Inflammatory macrophage treated with lipopolysaccharide for 4 hours (primary cell): Measurements from ENCODE around the gene PCDHA3.
"Not testable (repeated sequence)": the region's sequence is repeated elsewhere in the genome, so short reads cannot be mapped to it uniquely, and the experiment has no call there.

Experiments
- DNase-seq: peaks from one replicate; pipeline ENCODE4 v3.0.0-alpha.2; 2020

Gene PCDHA3

DNA sequence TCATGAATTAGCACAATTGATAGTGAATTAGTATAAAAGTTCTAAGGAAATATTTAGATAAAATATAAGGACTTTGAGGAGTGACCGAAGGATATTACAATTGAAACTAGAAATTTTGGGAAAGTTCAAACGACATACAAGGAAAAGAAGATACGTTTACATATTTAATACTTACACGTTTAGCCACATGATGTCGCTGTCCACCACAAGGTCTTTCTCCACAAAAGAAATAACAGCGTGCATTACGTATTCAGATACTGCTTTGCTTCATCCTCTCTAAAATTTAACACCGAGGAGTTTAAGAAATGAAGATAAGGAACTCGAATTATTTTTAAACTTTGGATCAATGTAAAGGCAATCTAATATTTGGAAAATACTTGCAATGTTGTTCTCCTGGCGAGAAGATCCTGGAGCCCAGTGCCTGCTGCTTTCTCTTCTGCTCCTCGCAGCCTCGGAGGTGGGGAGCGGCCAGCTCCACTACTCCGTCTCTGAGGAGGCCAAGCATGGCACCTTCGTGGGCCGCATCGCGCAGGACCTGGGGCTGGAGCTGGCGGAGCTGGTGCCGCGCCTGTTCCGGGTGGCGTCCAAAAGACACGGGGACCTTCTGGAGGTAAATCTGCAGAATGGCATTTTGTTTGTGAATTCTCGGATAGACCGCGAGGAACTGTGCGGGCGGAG, at the start of gene PCDHA3:
PCDHA3 (plus strand) TSS at position 242 of the 678 bp plus-strand sequence.
- DNase-seq: no peak

DNA sequence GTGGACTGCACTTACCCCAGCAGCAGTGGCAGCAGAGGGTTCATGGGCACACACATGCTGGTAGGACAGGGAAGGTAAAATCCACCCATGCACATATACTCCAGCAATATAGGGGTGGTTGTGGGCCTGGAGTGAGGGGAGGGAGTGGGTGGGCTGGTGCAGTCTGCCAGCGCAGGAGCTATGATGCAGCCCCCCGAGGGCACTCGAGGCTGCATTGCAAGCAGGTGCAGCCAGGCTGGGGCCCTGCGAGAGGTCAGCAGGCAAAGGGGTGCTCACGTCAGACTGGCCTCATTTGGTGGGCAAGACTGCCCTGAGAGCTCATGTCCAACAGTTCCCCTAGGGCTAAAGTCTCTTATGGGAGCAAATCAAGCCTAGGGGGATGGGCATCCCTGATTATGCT, 47.3 kb upstream of the PCDHA3 start:
- DNase-seq: no peak

DNA sequence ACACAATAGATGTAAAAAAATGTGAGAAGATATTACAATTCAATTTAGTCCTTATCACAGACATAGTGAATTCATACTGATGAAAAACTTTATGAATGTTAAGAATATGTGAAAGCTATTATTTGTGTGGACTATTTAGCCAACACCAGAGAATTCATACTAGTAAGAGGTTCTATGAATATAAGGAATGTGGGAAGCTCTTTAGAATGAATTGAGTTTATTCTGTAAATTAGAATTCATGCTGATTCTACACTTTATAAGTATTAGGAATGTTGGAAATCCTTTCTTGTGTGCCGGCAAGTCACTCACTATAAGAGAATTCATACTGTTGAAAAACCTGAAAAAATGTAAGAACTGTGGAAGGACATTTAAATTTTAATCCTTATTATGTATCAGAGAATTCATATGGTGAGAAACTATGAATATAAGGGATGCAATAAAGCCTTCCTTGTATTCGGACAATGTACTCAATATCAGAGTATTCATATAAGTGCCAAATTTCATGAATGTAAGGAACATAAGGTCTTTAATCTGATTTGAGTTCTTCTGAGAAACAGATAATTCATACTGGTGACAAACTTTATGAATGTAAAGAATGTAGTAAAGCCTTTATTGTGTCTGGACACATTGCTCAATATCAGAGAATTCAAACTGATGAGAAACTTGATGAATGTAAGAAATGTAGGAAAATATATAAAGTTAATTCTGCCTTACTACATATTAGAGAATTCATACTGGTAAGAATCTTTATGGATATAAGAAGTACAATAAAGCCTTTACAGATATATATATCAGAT, 36.5 kb upstream of the PCDHA3 start:
- no peak for DNase-seq

DNA sequence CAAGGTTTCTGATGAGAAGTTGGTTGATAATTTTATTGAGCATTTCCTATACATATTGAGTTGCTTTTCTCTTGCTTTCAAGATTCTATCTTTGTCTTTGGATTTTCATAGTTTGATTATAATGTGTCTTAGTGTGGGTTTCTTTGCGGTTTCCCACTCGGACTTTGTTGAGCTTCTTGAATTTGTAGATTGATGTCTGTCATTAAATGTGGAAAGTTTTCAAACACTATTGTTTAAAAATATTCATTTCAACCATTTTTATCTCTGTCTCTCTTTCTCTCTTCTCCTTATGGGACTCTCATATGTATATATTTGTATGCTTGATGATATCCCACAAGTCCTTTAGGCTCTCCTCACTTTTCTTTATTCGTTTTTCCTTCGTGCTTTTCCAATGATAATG, 33.4 kb upstream of the PCDHA3 start:
- DNase-seq: no peak

DNA sequence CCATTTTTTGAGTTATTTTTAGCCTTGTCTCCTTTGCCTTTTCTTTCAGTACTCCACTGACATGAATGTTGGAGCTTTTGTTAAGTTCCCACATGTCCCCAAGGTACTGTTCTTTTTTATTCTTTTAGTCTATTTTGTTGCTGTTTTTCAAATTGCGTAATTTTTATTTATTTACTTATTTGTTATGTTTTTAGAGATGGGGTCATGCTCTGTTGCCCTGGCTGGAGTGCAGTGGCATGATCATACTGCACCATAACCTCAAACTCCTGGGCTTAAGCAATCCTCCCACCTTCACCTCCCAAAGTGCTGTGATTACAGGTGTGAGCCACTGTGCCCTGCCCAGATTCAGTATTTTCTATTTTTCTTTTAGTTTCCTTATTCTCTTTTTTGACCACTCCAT, 20.3 kb upstream of the PCDHA3 start:
- no peak for DNase-seq

DNA sequence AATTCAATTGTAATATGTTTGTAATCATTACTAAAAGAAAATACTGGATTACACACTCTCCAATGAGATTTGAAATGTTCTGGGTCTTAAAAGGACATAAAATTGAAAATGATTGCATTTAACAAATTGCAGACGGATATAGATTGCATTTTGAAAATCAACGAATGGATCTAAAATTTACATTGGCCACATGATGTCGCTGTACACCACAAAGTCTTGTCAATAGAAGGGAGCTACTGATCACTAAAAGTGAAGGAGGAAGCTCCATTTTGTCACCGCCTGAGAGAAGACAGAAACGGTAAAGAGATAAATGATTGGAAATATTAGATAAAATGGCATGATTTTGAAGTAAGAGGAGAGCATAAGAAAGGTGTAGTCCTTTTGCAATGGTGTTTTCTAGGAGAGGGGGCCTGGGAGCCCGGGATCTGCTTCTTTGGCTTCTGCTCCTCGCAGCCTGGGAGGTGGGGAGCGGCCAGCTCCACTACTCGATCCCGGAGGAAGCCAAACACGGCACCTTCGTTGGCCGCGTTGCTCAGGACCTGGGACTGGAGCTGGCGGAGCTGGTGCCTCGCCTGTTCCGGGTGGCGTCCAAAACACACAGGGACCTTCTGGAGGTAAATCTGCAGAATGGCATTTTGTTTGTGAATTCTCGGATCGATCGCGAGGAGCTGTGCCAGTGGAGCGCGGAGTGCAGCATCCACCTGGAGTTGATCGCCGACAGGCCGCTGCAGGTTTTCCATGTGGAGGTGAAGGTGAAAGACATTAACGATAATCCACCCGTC, 14.8 kb upstream of the PCDHA3 start, which contains the start of gene PCDHA1:
PCDHA1 (plus strand) TSS at position 236 of the 782 bp plus-strand sequence.
- DNase-seq: no peak

DNA sequence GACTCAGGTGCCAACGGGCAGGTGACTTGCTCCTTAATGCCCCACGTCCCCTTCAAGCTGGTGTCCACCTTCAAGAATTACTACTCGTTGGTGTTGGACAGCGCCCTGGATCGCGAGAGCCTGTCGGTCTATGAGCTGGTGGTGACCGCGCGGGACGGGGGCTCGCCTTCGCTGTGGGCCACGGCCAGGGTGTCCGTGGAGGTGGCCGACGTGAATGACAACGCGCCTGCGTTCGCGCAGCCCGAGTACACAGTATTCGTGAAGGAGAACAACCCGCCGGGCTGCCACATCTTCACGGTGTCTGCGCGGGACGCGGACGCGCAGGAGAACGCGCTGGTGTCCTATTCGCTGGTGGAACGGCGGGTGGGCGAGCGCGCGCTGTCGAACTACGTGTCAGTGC, 13.4 kb upstream of the PCDHA3 start:
- not testable (repeated sequence) for DNase-seq

DNA sequence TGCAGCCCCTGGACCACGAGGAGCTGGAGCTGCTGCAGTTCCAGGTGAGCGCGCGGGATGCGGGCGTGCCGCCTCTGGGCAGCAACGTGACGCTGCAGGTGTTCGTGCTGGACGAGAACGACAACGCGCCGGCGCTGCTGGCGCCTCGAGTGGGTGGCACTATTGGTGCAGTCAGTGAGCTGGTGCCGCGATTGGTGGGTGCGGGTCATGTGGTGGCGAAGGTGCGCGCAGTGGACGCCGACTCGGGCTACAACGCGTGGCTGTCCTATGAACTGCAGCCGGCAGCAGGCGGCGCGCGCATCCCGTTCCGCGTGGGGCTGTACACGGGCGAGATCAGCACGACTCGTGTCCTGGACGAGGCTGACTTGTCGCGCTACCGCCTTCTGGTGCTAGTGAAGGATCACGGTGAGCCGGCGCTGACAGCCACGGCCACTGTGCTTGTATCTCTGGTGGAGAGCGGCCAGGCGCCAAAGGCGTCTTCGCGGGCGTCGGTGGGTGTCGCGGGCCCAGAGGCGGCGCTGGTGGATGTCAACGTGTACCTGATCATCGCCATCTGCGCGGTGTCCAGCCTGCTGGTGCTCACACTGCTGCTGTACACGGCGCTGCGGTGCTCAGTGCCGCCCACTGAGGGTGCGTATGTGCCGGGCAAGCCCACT, 12.9 kb upstream of the PCDHA3 start:
- not testable (repeated sequence) for DNase-seq

DNA sequence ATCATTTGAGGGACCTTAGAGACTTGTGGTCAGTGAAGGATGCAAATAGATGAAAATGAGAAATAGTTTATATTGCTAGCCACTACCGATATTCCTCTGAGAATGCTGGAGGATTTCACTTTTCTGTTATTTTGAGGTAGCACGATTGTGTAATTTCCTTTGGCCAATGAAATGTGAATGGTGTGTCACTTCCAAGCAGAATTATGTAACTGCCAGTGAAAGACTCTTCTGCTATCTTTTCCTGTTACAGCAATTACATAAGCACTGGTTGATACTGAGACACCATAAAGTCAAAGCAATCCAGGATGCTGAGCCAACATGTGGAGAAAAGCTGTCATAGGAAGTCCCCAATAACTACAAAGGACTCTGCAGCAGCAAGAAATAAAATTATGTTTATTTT, 9.8 kb upstream of the PCDHA3 start:
- DNase-seq: no peak

DNA sequence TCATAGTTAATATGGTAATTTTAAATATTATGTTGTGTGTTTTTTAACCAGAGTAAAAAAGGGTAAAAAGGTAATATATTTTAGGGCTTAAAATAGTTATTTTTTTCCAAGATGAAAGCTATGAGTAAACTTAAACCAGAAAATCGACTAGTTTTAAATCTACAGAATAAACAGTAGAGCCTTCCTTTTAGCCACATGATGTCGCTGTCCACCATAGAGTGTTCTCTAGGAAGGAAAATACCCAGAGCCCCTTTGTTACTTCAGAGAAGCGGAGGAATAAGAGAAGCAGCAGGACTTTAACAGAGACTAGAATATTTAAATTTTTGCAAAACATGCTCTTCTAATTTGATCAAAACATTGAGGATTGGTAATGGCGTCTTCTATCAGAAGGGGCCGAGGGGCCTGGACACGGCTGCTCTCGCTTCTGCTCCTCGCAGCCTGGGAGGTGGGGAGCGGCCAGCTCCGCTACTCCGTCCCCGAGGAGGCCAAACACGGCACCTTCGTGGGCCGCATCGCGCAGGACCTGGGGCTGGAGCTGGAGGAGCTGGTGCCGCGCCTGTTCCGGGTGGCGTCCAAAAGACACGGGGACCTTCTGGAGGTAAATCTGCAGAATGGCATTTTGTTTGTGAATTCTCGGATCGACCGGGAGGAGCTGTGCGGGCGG, 6.1 kb upstream of the PCDHA3 start, which contains the start of gene PCDHA2:
PCDHA2 (plus strand) TSS at position 258 of the 664 bp plus-strand sequence.
- no peak for DNase-seq

DNA sequence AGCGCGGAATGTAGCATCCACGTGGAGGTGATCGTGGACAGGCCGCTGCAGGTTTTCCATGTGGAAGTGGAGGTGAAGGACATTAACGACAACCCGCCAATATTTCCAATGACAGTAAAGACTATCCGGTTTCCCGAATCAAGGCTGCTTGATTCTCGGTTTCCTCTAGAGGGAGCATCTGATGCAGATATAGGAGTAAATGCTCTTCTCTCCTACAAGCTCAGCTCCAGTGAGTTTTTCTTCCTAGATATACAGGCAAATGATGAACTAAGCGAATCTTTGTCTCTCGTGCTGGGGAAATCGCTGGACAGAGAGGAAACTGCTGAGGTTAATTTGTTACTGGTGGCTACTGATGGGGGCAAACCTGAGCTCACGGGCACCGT, 5.6 kb upstream of the PCDHA3 start:
- DNase-seq: no peak

DNA sequence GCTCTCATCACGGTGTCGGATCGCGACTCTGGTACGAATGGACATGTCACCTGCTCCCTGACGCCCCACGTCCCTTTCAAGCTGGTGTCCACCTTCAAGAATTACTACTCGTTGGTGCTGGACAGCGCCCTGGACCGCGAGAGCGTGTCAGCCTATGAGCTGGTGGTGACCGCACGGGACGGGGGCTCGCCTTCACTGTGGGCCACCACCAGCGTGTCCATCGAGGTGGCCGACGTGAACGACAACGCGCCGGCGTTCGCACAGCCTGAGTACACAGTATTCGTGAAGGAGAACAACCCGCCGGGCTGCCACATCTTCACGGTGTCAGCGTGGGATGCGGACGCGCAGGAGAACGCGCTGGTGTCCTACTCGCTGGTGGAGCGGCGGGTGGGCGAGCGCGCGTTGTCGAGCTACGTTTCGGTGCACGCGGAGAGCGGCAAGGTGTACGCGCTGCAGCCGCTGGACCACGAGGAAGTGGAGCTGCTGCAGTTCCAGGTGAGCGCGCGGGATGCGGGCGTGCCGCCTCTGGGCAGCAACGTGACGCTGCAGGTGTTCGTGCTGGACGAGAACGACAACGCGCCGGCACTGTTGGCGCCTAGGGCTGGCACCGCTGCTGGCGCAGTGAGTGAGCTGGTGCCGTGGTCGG, 4.7 kb upstream of the PCDHA3 start:
- DNase-seq: not testable (repeated sequence)

DNA sequence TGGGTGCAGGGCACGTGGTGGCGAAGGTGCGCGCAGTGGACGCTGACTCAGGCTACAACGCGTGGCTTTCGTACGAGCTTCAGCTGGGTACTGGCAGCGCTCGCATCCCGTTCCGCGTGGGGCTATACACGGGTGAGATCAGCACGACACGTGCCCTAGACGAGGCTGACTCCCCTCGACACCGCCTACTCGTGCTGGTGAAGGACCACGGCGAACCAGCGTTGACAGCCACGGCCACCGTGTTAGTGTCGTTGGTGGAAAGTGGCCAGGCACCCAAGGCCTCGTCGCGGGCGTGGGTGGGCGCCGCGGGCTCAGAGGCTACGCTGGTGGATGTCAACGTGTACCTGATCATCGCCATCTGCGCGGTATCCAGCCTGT, 4.2 kb upstream of the PCDHA3 start:
- DNase-seq: no peak

DNA sequence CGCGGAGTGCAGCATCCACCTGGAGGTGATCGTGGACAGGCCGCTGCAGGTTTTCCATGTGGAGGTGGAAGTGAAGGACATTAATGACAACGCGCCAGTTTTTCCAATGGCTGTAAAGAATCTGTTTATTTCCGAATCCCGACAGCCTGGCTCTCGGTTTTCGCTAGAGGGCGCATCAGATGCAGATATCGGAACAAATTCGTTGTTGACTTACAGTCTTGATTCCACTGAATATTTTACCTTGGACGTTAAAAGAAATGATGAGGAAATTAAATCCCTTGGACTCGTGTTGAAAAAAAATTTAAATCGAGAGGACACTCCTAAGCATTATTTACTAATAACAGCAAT, 611 bp downstream of the PCDHA3 start:
- DNase-seq: no peak

DNA sequence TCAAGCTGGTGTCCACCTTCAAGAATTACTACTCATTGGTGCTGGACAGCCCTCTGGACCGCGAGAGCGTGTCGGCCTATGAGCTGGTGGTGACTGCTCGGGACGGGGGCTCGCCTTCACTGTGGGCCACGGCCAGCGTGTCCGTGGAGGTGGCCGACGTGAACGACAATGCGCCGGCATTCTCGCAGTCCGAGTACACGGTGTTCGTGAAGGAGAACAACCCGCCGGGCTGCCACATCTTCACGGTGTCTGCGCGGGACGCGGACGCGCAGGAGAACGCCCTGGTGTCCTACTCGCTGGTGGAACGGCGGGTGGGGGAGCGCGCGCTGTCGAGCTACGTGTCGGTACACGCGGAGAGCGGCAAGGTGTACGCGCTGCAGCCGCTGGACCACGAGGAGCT, 1.5 kb downstream of the PCDHA3 start:
- not testable (repeated sequence) for DNase-seq

DNA sequence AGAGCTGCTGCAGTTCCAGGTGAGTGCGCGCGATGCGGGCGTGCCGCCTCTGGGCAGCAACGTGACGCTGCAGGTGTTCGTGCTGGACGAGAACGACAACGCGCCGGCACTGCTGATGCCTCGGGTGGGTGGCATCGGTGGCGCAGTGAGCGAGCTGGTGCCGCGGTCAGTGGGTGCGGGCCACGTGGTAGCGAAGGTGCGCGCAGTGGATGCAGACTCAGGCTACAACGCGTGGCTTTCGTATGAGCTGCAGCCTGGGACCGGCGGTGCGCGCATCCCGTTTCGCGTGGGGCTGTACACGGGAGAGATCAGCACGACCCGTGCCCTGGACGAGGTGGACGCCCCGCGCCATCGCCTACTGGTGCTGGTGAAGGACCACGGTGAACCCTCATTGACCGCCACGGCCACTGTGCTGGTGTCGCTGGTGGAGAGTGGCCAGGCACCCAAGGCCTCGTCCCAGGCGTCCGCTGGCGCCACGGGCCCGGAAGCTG, 2.0 kb downstream of the PCDHA3 start:
- DNase-seq: no peak

DNA sequence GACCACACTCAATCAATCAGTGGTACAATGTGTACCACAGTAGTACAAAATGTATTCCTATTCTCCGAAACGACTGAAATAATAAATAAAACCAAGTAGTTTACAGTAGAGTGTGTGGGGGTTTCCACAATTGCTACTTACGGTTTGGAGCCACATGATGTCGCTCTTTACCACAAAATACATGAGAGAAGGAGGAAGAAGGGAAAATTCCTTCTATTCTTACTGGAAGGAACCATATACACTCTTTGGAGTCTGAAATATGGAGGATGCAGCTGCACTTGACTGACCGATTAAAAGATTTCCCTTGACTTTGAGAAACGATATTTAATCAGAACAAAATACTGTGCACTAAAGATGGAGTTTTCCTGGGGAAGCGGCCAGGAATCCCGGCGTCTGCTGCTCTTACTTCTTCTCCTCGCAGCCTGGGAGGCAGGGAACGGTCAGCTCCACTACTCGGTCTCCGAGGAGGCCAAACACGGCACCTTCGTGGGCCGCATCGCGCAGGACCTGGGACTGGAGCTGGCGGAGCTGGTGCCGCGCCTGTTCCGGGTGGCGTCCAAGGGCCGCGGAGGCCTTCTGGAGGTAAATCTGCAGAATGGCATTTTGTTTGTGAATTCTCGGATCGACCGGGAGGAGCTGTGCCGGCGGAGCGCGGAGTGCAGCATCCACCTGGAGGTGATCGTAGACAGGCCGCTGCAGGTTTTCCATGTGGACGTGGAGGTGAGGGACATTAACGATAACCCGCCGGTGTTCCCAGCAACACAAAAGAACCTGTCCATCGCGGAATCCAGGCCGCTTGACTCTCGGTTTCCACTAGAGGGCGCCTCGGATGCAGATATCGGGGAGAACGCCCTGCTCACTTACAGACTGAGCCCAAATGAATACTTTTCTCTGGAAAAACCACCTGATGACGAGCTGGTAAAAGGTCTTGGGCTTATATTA, 6.2 kb downstream of the PCDHA3 start, which contains the start of gene PCDHA4:
PCDHA4 (plus strand) TSS at position 235 of the 942 bp plus-strand sequence.
- no peak for DNase-seq

DNA sequence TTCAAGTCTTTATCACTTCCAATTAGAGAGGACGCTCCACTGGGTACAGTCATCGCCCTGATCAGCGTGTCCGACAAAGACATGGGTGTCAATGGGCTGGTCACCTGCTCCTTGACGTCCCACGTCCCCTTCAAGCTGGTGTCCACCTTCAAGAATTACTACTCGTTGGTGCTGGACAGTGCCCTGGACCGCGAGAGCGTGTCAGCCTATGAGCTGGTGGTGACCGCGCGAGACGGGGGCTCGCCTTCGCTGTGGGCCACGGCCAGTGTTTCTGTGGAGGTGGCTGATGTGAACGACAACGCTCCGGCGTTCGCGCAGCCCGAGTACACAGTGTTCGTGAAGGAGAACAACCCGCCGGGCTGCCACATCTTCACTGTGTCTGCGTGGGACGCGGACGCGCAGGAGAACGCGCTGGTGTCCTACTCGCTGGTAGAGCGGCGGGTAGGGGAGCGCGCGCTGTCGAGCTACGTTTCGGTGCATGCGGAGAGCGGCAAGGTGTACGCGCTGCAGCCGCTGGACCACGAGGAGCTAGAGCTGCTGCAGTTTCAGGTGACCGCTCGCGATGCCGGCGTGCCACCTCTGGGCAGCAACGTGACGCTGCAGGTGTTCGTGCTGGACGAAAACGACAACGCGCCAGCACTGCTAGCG, 7.5 kb downstream of the PCDHA3 start:
- not testable (repeated sequence) for DNase-seq

DNA sequence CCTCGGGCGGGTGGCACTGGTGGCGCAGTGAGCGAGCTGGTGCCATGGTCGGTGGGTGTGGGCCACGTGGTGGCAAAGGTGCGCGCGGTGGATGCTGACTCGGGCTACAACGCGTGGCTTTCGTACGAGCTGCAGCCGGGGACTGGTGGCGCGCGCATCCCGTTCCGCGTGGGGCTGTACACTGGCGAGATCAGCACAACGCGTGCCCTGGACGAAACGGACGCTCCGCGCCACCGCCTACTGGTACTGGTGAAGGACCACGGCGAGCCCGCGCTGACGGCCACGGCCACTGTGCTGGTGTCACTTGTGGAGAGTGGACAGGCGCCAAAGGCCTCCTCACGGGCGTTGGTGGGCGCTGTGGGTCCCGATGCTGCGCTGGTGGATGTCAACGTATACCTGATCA, 8.0 kb downstream of the PCDHA3 start:
- DNase-seq: no peak
